Measurements from ENCODE around the gene PDE4B. TPM values are rescaled to one million over a fixed set of nuclear protein-coding genes. Genes with fewer than 3 reads are reported as not detected.
A peak's percentile ranks its signal among the peaks of the same experiment; 100 is the strongest.

The PDE4B gene
- total RNA-seq, 1 experiment from 2014 or later: 1.4 TPM

DNA sequence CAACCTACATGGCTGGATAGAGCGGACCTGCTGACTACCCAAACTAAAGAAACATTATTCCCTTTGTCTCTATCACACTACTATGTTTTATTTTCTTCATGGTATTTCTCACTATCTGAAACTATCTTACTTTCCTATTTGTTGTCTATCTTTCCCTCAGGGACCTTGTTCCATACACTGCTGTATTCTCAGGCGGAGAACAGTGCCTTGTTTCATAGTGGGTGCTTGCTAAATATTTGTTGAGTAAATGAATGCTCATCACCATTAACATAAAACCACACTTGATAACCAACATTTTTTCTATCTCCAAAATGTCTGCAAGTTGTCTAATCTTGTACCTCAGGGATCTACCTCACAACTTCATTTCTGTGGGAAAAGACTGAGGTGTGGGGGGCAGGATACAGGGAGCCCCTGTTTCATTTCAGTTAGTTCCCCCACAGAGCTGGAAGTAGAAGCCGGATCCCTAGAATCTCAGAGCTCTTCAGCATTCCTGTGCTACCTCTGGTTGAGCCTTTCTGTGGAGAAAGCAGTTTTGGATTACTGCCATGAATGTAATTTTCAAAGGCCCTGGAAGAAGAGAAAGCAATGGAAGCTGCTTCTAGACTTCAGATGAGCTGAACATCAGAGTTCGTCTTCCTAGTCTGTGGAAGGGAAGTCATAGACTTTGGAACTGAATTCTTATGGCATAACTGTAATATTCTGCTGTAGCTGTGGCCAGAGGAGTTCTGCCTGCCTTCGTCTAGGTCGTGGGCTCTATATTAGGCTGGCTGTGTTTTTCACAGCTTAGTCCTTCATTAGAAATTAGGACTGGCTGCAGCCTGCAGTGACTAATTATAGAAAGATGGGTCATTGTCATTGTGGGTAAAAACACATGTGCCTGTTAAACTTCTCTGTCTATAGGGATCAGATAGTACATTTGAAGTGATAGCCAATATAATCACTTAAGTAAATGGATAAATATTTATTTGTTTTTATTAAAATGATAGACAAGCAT, 448.1 kb downstream of the PDE4B start:
- Histone ChIP-seq H3K9ac (ENCODE audit: low read length) (no peak overlapping the region), H2AFZ (ENCODE audit: low read length) (no peak overlapping the region), H3K4me2 (ENCODE audit: low read length) (no peak overlapping the region), H3K9me2 (replicated peaks; ENCODE audit: low read length) (no peaks in the 10 kb centered on the region), H4K20me1 (ENCODE audit: low read length) (no peaks in the 10 kb centered on the region), H3K36me3 (ENCODE audit: low read depth, low read length) (no peaks in the 10 kb centered on the region; the same call in 1 of the 2 replicates), H3K79me2 (ENCODE audit: low read length) (no peaks in the 10 kb centered on the region), H3K27me3 (ENCODE audit: low read length) (peaks cover 22% of the 10 kb centered on the region), H3K27ac (ENCODE audit: low read length) (no peak overlapping the region), H3K4me1 (ENCODE audit: insufficient read depth, low read length) (peaks cover 15% of the 10 kb centered on the region), H3K9me3 (ENCODE audit: low read length) (no peaks in the 10 kb centered on the region), H3F3A (ENCODE audit: low read length, unreplicated experiment) (no peaks in the 10 kb centered on the region), H3K4me3 (ENCODE audit: low read length) (no peak overlapping the region)
- DNase-seq (no peak), ATAC-seq (no peak)
- no peak for TF ChIP-seq EZH2 (IDR thresholded peaks at IDR 0.05; ENCODE audit: low read length, unreplicated experiment)
- TF ChIP-seq EZH2phosphoT487 (IDR thresholded peaks at IDR 0.05; ENCODE audit: borderline replicate concordance, low read length): no peak
- TF ChIP-seq, protein P1, sequence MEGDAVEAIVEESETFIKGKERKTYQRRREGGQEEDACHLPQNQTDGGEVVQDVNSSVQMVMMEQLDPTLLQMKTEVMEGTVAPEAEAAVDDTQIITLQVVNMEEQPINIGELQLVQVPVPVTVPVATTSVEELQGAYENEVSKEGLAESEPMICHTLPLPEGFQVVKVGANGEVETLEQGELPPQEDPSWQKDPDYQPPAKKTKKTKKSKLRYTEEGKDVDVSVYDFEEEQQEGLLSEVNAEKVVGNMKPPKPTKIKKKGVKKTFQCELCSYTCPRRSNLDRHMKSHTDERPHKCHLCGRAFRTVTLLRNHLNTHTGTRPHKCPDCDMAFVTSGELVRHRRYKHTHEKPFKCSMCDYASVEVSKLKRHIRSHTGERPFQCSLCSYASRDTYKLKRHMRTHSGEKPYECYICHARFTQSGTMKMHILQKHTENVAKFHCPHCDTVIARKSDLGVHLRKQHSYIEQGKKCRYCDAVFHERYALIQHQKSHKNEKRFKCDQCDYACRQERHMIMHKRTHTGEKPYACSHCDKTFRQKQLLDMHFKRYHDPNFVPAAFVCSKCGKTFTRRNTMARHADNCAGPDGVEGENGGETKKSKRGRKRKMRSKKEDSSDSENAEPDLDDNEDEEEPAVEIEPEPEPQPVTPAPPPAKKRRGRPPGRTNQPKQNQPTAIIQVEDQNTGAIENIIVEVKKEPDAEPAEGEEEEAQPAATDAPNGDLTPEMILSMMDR (conservative IDR thresholded peaks at IDR 0.05; ENCODE audit: low read depth, low read length): no peak
- intact Hi-C loops (cut with micrococcal nuclease): loop anchor here (10.0 kb wide), 1 partner anchor 1176 kb away; no protein-coding TSS in a partner anchor
- ChIA-PET CTCF (interaction anchor here (1.0 kb wide), 1 partner anchor 206 kb away, joined by 3 read pairs; no protein-coding TSS in a partner anchor), POLR2A (ENCODE audit: unreplicated experiment) (no interaction called here)
- no TSS peak for BruUV-seq (replicated peaks)

DNA sequence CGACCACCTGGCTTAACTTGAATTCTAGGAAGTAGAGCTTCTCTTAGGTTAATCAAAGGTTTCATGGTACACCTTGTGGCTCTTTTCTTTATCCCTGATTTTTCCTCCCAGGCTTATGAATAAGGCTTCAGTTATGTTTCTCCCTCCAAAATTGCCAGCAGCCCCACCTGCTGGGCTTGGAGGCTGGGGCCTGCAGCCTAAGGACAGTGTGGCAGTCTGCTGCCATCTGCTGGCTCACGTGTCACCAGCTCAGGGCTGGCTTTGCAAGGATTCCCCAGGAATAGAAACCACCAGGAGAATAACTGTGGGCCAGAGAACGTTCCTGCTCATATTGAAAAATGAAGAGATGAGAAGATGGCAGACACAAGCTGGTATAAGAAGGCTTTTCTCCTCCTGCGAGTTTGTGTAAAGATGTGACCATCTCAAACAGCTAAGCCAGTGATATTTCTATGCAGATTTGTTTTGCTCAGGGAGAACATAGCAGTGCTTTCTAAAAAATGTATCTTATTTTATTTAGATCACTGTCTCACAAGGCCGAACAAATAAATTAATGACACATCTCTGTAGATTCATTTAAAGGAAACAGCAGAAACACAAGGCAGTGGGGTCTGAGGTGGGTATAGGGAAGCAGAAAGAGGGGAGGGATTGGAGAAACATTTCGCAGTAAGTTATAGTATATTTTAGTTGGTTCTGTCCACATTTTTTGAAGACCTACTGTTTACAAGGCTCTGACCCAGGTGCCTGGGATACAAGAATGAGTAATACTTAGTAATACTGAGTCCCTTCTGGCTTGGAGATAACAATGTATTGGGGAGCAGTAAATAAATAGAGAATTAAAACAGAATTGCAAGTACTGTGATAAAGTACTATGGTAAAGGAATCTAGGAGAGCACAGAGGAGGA, 450.2 kb downstream of the PDE4B start:
- no TSS peak for BruUV-seq (replicated peaks)
- no peak overlapping the region for H3K27ac ChIP-seq (ENCODE audit: low read length)

More for the DNA sequence above, 450.2 kb downstream of the PDE4B start:
- ChIA-PET CTCF (interaction anchor here (0.5 to 1.2 kb wide), 4 partner anchors 204 to 1276 kb away, joined by 3 to 6 read pairs (median 4); no protein-coding TSS in a partner anchor), POLR2A (ENCODE audit: unreplicated experiment) (no interaction called here)
- Histone ChIP-seq H3K9ac (ENCODE audit: low read length) (no peak overlapping the region), H3K79me2 (ENCODE audit: low read length) (no peaks in the 10 kb centered on the region), H3K4me3 (ENCODE audit: low read length) (no peak overlapping the region), H3F3A (ENCODE audit: low read length, unreplicated experiment) (no peaks in the 10 kb centered on the region), H3K36me3 (ENCODE audit: low read depth, low read length) (no peaks in the 10 kb centered on the region; the same call in 1 of the 2 replicates), H4K20me1 (ENCODE audit: low read length) (no peaks in the 10 kb centered on the region), H3K9me3 (ENCODE audit: low read length) (no peaks in the 10 kb centered on the region), H2AFZ (ENCODE audit: low read length) (no peak overlapping the region), H3K9me2 (replicated peaks; ENCODE audit: low read length) (no peaks in the 10 kb centered on the region), H3K4me1 (ENCODE audit: insufficient read depth, low read length) (peaks cover 15% of the 10 kb centered on the region), H3K4me2 (ENCODE audit: low read length) (no peak overlapping the region), H3K27me3 (ENCODE audit: low read length) (peaks cover under 1% of the 10 kb centered on the region; the same call in 1 of the 2 replicates)
- intact Hi-C loops (cut with micrococcal nuclease): loop anchor here (1.0 to 10.0 kb wide), 2 partner anchors 284 to 1178 kb away; no protein-coding TSS in a partner anchor
- TF ChIP-seq, protein P1 (conservative IDR thresholded peaks at IDR 0.05; ENCODE audit: low read depth, low read length): peak; percentile 100
- no peak for TF ChIP-seq EZH2phosphoT487 (IDR thresholded peaks at IDR 0.05; ENCODE audit: borderline replicate concordance, low read length)
- ATAC-seq: peak; percentile 97
- peak; percentile 94 for DNase-seq

Measured in PC-3 (cell line).